Vagina (tissue), 2 donors: Measurements from ENCODE around the gene ST6GALNAC5. TPM values are rescaled to one million over a fixed set of nuclear protein-coding genes. Genes with fewer than 3 reads are reported as not detected.

ENCODE experiments used
- DNase-seq, 2 donors: peaks; one replicate each; pipeline ENCODE4 v3.0.0-alpha.2; 2017; ENCODE audit errors: extremely low spot score in 2 of 2
- H3K27ac ChIP-seq: fragments of 200-600 bp; sonication (generic); one replicate; pipeline ENCODE4 v1.5.1; 2019
- H3K27me3 ChIP-seq: fragments of 200-600 bp; sonication (generic); one replicate; pipeline ENCODE4 v1.5.1; 2019
- H3K36me3 ChIP-seq, 2 donors: fragments of 200-600 bp; sonication (generic); one replicate each; pipeline ENCODE4 v1.5.1; 2017 to 2019
- H3K4me1 ChIP-seq: fragments of 200-600 bp; sonication (generic); one replicate; pipeline ENCODE4 v1.5.1; 2019
- H3K4me3 ChIP-seq, 2 donors: fragments of 200-600 bp; sonication (generic); 1 replicate in 1 of 2; 2 replicates in 1 of 2; pipeline ENCODE4 v1.5.1; 2016 to 2019
- H3K9me3 ChIP-seq: fragments of 200-600 bp; sonication (generic); one replicate; pipeline ENCODE4 v1.5.1; 2019
- POLR2A ChIP-seq, 2 donors: fragments of 450-650 bp; IDR thresholded peaks; one replicate each; pipeline ENCODE4 v1.6.1; 2017; ENCODE audit warnings: antibody characterized with exemption in 2 of 2, mild to moderate bottlenecking in 2 of 2, moderate library complexity in 2 of 2
- POLR2AphosphoS5 ChIP-seq, 2 donors: sonication (generic); formaldehyde crosslinking; IDR thresholded peaks; one replicate each; pipeline ENCODE4 v1.9.0; 2017; ENCODE audit warnings: antibody characterized with exemption in 2 of 2, mild to moderate bottlenecking in 2 of 2, low read depth in 1 of 2; ENCODE audit not compliant: insufficient read depth in 1 of 2
- intact Hi-C: fragments of 100-400 bp; cut with DNase I; formaldehyde crosslinking; loops from one replicate; pipeline ENCODE4 v1.15.1; 2023
- total RNA-seq: library from RNA; depleted of rRNA; stranded (reverse); fragments of >200 nt; gene quantifications from one replicate; pipeline ENCODE4 v1.2.3, GENCODE V29; 2016
- TF ChIP-seq, protein P1 (sequence below), 3 experiments: fragments of 450-650 bp in 2 of 3; fragments of 200-600 bp in 1 of 3; sonication (generic) in 1 of 3; IDR thresholded peaks; one replicate each; pipeline ENCODE4 v1.5.1; 2017 to 2019; ENCODE audit warnings: antibody characterized with exemption in 3 of 3, mild to moderate bottlenecking in 2 of 3, moderate library complexity in 2 of 3

The ST6GALNAC5 gene
- total RNA-seq, 1 donor from 2014 or later = 9.6 TPM

DNA sequence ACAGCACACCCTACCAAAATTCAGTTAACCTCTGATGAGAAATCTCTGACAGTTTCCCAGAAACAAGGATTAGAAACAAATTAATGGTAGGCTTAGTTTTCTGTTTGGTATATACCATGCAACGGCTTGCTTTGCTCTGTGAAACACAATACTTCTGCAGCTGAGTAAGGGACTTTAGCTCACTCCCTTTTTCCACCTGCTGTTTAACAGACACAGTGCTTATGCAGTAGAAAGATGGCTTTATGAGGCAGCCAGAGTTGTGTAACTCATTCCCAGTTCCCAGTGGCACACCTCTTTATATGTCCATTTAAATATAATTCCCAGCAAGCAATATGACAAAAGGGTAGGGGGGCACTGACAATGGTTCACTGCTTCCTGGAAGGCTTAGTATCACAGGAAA lies 228.0 kb downstream of the ST6GALNAC5 start:
- intact Hi-C loops = no loop called here

DNA sequence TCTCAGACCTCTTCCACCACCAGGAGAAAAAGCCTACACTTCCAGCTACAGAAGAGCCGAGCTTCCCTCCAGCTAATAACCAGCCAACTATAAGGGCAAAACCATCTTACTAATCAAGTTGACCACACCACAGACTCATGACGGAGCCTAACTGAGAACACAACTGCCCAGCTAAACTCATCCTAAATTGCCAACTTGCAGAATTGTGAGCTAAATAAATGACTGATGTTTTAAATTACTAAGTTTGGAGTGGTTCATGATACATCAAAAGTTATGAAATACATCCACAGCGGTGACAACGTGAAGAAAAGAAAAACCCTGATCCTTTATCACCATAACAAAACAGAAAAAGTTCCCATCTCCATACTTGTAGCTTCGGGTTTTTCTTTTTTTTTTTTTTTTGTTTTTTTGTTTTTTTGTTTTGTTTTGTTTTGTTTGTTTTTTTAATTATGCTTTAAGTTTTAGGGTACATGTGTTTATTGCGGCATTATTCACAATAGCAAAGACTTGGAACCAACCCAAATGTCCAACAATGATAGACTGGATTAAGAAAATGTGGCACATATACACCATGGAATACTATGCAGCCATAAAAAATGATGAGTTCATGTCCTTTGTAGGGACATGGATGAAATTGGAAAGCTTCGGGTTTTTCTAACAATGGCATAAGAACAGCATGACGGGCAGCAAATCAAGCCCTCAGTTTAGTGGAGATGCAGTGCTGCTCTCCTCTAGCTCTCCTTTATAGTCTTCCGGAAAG lies 229.4 kb downstream of the ST6GALNAC5 start:
- no peaks in the 10 kb centered on the region for H3K9me3 ChIP-seq
- TF ChIP-seq POLR2A (IDR thresholded peaks at IDR 0.05) (no peak), POLR2AphosphoS5 (IDR thresholded peaks at IDR 0.05; ENCODE audit: insufficient read depth in 1 of 2, low read depth in 1 of 2) (no peak)
- TF ChIP-seq, protein P1, sequence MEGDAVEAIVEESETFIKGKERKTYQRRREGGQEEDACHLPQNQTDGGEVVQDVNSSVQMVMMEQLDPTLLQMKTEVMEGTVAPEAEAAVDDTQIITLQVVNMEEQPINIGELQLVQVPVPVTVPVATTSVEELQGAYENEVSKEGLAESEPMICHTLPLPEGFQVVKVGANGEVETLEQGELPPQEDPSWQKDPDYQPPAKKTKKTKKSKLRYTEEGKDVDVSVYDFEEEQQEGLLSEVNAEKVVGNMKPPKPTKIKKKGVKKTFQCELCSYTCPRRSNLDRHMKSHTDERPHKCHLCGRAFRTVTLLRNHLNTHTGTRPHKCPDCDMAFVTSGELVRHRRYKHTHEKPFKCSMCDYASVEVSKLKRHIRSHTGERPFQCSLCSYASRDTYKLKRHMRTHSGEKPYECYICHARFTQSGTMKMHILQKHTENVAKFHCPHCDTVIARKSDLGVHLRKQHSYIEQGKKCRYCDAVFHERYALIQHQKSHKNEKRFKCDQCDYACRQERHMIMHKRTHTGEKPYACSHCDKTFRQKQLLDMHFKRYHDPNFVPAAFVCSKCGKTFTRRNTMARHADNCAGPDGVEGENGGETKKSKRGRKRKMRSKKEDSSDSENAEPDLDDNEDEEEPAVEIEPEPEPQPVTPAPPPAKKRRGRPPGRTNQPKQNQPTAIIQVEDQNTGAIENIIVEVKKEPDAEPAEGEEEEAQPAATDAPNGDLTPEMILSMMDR (IDR thresholded peaks at IDR 0.05) = no peak
- no peaks in the 10 kb centered on the region for H3K4me1 ChIP-seq
- no peak overlapping the region for H3K4me3 ChIP-seq
- no peaks in the 10 kb centered on the region for H3K36me3 ChIP-seq
- DNase-seq = no peak
- no peak overlapping the region for H3K27ac ChIP-seq
- intact Hi-C loops = no loop called here
- no peaks in the 10 kb centered on the region for H3K27me3 ChIP-seq

More for the DNA sequence above, 228.0 kb downstream of the ST6GALNAC5 start:
- no peak overlapping the region for H3K27ac ChIP-seq
- no peaks in the 10 kb centered on the region for H3K36me3 ChIP-seq
- TF ChIP-seq POLR2A (IDR thresholded peaks at IDR 0.05) (no peak), POLR2AphosphoS5 (IDR thresholded peaks at IDR 0.05; ENCODE audit: insufficient read depth in 1 of 2, low read depth in 1 of 2) (no peak)
- TF ChIP-seq, protein P1 (IDR thresholded peaks at IDR 0.05) = no peak
- H3K27me3 ChIP-seq = no peaks in the 10 kb centered on the region
- DNase-seq = no peak
- no peaks in the 10 kb centered on the region for H3K4me1 ChIP-seq
- H3K4me3 ChIP-seq = no peak overlapping the region
- H3K9me3 ChIP-seq = no peaks in the 10 kb centered on the region

DNA sequence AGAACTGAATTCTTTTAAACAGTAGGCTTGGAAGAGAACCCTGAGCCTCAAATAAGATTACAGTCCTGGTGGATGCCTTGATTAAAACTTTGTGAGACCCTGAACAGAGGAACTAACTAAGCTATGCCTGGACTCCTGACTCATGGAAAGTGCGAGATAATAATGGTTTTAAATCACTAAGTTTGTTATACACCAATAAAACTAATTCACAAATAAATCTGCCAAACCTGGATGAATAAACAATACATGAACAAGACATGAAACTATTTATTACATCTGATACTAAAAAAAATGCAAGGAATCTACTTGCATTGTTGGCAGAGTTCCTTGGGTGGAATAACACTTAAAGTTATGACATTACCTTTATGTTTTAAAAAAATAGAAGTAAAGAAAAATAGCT lies 233.6 kb downstream of the ST6GALNAC5 start:
- no peaks in the 10 kb centered on the region for H3K27me3 ChIP-seq
- no peaks in the 10 kb centered on the region for H3K36me3 ChIP-seq
- no peak overlapping the region for H3K4me3 ChIP-seq
- TF ChIP-seq, protein P1 (IDR thresholded peaks at IDR 0.05) = no peak
- TF ChIP-seq POLR2A (IDR thresholded peaks at IDR 0.05) = no peak
- no peak for TF ChIP-seq POLR2AphosphoS5 (IDR thresholded peaks at IDR 0.05; ENCODE audit: insufficient read depth in 1 of 2, low read depth in 1 of 2)
- H3K4me1 ChIP-seq = no peaks in the 10 kb centered on the region
- no peak overlapping the region for H3K27ac ChIP-seq
- intact Hi-C loops = no loop called here
- no peak for DNase-seq
- no peaks in the 10 kb centered on the region for H3K9me3 ChIP-seq

DNA sequence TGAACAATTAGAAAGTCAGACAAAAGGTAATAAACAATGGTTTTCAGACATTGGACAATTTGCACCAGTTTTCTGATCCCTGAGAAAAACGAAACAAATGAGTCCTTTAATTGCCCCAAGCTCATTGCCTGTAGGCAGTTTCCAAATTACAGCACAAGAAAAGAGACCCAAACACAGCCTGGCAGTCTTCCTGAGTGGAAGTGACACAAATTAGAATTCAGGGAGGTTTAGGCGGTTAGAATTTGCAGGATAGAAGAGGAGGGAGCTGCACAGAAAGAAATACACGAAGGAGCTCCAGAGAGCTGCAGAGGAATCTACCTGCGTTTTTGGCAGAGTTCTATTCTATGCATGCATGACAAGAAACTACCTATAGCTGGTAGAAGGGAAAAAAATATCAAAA lies 236.2 kb downstream of the ST6GALNAC5 start:
- Histone ChIP-seq H3K4me3 (no peak overlapping the region), H3K9me3 (no peaks in the 10 kb centered on the region), H3K27ac (no peak overlapping the region), H3K27me3 (no peaks in the 10 kb centered on the region), H3K36me3 (no peaks in the 10 kb centered on the region), H3K4me1 (no peaks in the 10 kb centered on the region)
- intact Hi-C loops = no loop called here
- TF ChIP-seq POLR2A (IDR thresholded peaks at IDR 0.05) (no peak), POLR2AphosphoS5 (IDR thresholded peaks at IDR 0.05; ENCODE audit: insufficient read depth in 1 of 2, low read depth in 1 of 2) (no peak)
- TF ChIP-seq, protein P1 (IDR thresholded peaks at IDR 0.05) = no peak
- DNase-seq = no peak

DNA sequence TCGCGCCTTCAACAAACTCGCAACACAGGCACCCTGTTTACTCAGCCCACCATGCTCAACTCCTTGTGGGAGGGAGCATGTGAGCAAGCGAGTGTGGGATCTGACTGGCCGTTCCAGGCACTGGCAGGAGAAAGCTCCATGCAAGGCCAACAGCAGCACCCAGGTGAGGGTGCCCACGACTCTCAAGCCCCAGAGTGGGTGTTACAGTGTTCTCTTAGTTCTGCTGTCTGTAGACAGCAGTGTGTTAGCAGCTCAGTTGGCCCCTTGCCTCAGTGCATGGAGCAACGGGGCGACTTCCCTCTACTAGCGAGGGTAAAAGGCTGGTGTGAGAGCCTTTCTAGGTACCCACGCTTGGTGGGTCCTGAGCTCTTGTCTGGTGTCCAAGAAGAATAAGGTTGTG lies 237.4 kb downstream of the ST6GALNAC5 start:
- no peak for DNase-seq
- intact Hi-C loops = no loop called here
- Histone ChIP-seq H3K27me3 (no peaks in the 10 kb centered on the region), H3K4me3 (no peak overlapping the region), H3K36me3 (no peaks in the 10 kb centered on the region), H3K9me3 (no peaks in the 10 kb centered on the region), H3K27ac (no peak overlapping the region), H3K4me1 (no peaks in the 10 kb centered on the region)
- no peak for TF ChIP-seq POLR2A (IDR thresholded peaks at IDR 0.05)
- TF ChIP-seq, protein P1 (IDR thresholded peaks at IDR 0.05) = no peak
- TF ChIP-seq POLR2AphosphoS5 (IDR thresholded peaks at IDR 0.05; ENCODE audit: insufficient read depth in 1 of 2, low read depth in 1 of 2) = no peak
